ENCODE data around the gene CRIP3.

Gene CRIP3

DNA sequence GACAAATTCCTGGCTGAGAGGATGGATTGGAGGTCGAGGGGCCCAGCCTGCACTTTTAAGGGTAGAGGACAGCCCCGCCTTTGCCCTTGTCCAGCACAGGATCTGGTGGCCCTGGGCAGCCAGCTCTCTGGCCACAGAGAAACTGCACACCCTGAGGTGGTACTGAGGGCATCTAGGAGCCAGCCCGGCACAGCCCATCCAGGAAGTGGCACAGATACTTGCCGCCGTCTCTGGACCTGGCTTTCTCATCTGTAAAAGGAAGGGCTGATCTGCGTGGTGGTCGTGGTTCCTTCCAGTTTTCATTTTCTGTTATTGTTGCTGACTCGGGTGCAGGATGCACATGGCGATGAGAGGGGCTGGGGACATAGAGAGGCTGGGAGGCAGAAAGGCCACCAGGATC is 26.6 kb downstream of the CRIP3 start:
- H3K9me2 ChIP-seq (replicated peaks; ENCODE audit: low read depth, low read length): no peaks in the 10 kb centered on the region
- H3K79me2 ChIP-seq (ENCODE audit: insufficient read depth, low read length): no peaks in the 10 kb centered on the region
- H3K9ac ChIP-seq (ENCODE audit: low read depth, low read length, poor library complexity, severe bottlenecking): no peak overlapping the region
- no peak overlapping the region for H3K4me3 ChIP-seq (ENCODE audit: low read length, poor library complexity, severe bottlenecking)
- H3K4me2 ChIP-seq (ENCODE audit: low read depth, low read length, poor library complexity, severe bottlenecking): no peak overlapping the region
- no peaks in the 10 kb centered on the region for H3K9me3 ChIP-seq (ENCODE audit: insufficient read depth, low read depth, low read length)
- H3K4me1 ChIP-seq (ENCODE audit: insufficient read depth, low read length, poor library complexity, severe bottlenecking): no peaks in the 10 kb centered on the region
- H2AFZ ChIP-seq (ENCODE audit: low read length): no peak overlapping the region; the same call in 1 of the 2 replicates
- TF ChIP-seq, protein P1, sequence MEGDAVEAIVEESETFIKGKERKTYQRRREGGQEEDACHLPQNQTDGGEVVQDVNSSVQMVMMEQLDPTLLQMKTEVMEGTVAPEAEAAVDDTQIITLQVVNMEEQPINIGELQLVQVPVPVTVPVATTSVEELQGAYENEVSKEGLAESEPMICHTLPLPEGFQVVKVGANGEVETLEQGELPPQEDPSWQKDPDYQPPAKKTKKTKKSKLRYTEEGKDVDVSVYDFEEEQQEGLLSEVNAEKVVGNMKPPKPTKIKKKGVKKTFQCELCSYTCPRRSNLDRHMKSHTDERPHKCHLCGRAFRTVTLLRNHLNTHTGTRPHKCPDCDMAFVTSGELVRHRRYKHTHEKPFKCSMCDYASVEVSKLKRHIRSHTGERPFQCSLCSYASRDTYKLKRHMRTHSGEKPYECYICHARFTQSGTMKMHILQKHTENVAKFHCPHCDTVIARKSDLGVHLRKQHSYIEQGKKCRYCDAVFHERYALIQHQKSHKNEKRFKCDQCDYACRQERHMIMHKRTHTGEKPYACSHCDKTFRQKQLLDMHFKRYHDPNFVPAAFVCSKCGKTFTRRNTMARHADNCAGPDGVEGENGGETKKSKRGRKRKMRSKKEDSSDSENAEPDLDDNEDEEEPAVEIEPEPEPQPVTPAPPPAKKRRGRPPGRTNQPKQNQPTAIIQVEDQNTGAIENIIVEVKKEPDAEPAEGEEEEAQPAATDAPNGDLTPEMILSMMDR (conservative IDR thresholded peaks at IDR 0.05; ENCODE audit: low read length): no peak
- TF ChIP-seq EZH2phosphoT487 (IDR thresholded peaks at IDR 0.05; ENCODE audit: borderline replicate concordance): no peak
- no peaks in the 10 kb centered on the region for H3K36me3 ChIP-seq (ENCODE audit: insufficient read depth, low read length)
- H3F3A ChIP-seq (ENCODE audit: low read depth): no peaks in the 10 kb centered on the region
- H3K27me3 ChIP-seq (ENCODE audit: insufficient read depth, low read length, poor library complexity, severe bottlenecking): no peaks in the 10 kb centered on the region
- no peaks in the 10 kb centered on the region for H4K20me1 ChIP-seq (ENCODE audit: insufficient read depth, low read length, poor library complexity, severe bottlenecking)

DNA sequence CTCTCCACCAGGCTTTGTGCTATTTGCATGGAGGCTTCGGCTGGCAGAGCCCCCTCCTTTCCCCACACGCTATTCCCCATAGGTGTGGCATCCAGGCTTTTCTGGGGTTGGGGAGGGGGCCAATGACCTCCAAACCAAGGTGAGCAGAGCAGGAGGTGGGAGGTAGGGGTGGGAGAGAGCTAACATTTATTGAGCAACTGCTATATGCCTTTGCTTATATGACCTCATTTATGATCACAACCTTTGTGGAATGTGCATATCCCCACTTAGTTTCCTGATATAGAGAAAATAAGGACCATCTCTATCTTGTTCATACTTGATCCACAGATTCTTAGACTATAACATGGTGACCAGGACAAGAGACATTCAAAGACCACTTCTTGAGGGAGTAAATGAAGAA is 28.4 kb downstream of the CRIP3 start:
- Histone ChIP-seq H3K79me2 (ENCODE audit: insufficient read depth, low read length) (no peaks in the 10 kb centered on the region), H3K4me1 (ENCODE audit: insufficient read depth, low read length, poor library complexity, severe bottlenecking) (no peaks in the 10 kb centered on the region), H2AFZ (ENCODE audit: low read length) (no peak overlapping the region), H3K9ac (ENCODE audit: low read depth, low read length, poor library complexity, severe bottlenecking) (no peak overlapping the region), H3F3A (ENCODE audit: low read depth) (no peaks in the 10 kb centered on the region), H4K20me1 (ENCODE audit: insufficient read depth, low read length, poor library complexity, severe bottlenecking) (no peaks in the 10 kb centered on the region), H3K36me3 (ENCODE audit: insufficient read depth, low read length) (no peaks in the 10 kb centered on the region), H3K9me2 (replicated peaks; ENCODE audit: low read depth, low read length) (no peaks in the 10 kb centered on the region), H3K27me3 (ENCODE audit: insufficient read depth, low read length, poor library complexity, severe bottlenecking) (no peaks in the 10 kb centered on the region), H3K4me2 (ENCODE audit: low read depth, low read length, poor library complexity, severe bottlenecking) (no peak overlapping the region), H3K9me3 (ENCODE audit: insufficient read depth, low read depth, low read length) (no peaks in the 10 kb centered on the region), H3K4me3 (ENCODE audit: low read length, poor library complexity, severe bottlenecking) (no peak overlapping the region)
- TF ChIP-seq, protein P1 (conservative IDR thresholded peaks at IDR 0.05; ENCODE audit: low read length): no peak

DNA sequence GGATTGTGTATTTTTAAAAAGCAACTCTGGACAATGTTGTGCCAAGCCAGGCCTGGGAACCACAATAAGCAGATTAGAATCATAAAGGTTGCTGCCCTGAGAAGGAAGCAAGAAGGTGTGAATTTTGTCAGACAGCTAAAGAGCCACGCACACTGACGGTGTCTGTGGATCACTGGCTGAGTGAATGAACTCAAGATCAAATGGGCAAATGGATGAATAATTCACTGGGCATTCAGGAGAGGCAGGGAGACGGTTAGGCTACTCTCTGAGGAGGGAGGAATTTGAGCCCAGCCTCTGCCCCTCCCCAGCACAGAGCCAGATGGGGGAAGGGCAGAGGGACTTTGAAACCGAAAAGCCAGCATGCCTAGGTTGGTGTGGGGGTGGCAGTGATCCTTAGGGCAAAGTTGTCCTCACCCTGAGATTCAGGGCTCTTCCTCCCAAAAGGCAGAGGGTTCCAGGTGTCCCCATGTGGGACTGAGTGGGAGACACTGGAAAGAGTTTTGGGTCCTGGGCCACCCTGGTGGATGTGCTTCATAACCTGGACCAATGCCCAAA is 30.0 kb downstream of the CRIP3 start:
- TF ChIP-seq, protein P1 (conservative IDR thresholded peaks at IDR 0.05; ENCODE audit: low read length): no peak
- no peak for TF ChIP-seq EZH2phosphoT487 (IDR thresholded peaks at IDR 0.05; ENCODE audit: borderline replicate concordance)
- Histone ChIP-seq H4K20me1 (ENCODE audit: insufficient read depth, low read length, poor library complexity, severe bottlenecking) (no peaks in the 10 kb centered on the region), H3K79me2 (ENCODE audit: insufficient read depth, low read length) (no peaks in the 10 kb centered on the region), H3K27me3 (ENCODE audit: insufficient read depth, low read length, poor library complexity, severe bottlenecking) (no peaks in the 10 kb centered on the region), H2AFZ (ENCODE audit: low read length) (no peak overlapping the region), H3K9ac (ENCODE audit: low read depth, low read length, poor library complexity, severe bottlenecking) (no peak overlapping the region), H3K9me3 (ENCODE audit: insufficient read depth, low read depth, low read length) (no peaks in the 10 kb centered on the region), H3K4me3 (ENCODE audit: low read length, poor library complexity, severe bottlenecking) (no peak overlapping the region), H3K9me2 (replicated peaks; ENCODE audit: low read depth, low read length) (no peaks in the 10 kb centered on the region), H3F3A (ENCODE audit: low read depth) (no peaks in the 10 kb centered on the region), H3K4me2 (ENCODE audit: low read depth, low read length, poor library complexity, severe bottlenecking) (no peak overlapping the region), H3K4me1 (ENCODE audit: insufficient read depth, low read length, poor library complexity, severe bottlenecking) (no peaks in the 10 kb centered on the region), H3K36me3 (ENCODE audit: insufficient read depth, low read length) (no peaks in the 10 kb centered on the region)
